Activated CD4-positive, alpha-beta T cell treated with anti-CD3 and anti-CD28 coated beads, Interleukin-2, amount 50 U/mL, for 48 hours (primary cell): ENCODE measurements around the gene ZNF689.

ENCODE experiments used
- DNase-seq, 2 experiments: peaks; one replicate each; pipeline ENCODE4 v3.0.0-alpha.2; 2020

The ZNF689 gene

DNA sequence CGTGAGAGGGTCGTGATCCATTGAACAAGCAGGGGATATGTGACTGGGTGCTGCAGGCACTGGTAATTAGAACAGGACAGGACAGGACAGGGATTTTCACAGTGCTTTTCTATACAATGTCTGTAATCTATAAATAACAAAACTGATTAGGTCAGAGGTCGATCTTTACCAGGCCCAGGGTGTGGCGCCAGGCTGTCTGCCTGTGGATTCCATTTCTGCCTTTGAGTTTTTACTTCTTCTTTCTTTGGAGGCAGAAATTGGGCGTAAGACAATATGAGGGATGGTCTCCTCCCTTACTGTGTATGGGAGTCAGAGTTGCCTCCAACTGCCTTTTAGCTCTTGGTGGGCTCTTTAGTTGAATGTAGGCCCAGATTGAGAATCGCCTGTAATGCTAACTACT is 50.5 kb downstream of the ZNF689 start:
- no peak for DNase-seq

DNA sequence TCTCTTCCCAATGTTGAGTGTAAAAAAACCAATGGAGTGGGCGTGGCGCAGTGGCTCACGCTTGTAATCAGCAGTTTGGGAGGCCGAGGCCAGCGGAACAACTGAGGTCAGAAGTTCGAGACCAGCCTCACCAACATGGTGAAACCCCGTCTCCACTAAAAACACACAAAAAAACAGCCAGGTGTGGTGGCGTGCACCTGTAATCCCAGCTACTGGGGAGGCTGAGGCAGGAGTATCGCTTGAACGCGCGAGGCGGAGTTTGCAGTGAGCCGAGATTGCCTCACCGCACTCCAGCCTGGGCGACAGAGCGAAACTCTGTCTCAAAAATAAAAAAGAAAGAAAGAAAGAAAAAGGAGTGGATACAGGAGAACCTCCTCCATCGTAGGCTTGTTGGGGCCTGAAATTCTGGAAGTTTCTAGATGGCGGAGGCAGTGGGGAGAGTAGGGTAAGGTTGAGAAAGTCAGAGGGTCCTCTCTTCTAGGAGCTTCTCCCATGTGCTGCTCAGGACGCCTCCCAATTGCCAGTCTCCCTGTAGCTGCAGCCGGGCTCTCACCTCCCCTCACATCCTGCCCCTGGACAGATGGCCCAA is 51.3 kb downstream of the ZNF689 start:
- no peak for DNase-seq

DNA sequence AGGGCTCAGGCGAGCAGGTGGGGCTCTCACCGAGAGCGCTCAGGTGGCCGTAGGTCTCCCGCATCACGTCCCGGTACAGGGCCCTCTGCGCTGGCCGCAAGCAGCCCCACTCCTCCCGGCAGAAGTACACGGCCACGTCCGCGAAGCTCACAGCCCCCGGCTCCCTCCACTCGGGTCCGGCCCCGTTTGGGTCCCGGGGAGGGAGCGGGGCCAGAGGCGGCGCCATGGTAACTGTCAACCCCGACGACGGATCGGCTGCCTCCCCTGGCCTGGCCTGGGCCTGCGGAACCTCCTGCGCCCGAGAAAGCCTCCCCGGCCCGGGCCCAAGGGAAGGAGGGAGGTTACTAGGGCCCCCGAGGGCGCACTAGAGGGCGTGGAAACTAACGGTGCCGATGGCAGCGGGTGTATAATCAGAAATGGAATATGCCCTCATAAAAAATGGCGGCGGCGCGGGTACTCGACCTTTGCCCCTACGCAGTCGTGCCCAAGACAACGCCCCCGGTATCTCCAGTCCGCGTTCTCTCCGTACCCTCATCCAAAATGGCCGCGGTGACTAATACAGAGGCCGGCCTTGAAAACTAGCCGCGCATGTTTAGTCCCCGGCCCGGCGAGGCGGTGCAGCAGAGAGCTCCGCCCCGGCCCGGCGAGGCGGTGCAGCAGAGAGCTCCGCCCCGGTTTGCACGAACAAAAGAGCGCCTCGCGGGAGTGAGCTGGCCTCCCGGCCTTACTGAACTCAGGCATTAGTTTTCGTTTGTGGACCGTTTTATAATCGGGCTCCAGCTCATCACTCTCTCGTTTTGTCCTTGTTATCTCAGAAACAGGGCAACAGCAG is 52.0 kb downstream of the ZNF689 start, which contains the start of gene ZNF764:
Gene ZNF764 (minus strand): TSS at position 418 of the 832 bp plus-strand sequence. CDS start 192 bp downstream, at position 226.
- peak; percentile 97 to 98 for DNase-seq

DNA sequence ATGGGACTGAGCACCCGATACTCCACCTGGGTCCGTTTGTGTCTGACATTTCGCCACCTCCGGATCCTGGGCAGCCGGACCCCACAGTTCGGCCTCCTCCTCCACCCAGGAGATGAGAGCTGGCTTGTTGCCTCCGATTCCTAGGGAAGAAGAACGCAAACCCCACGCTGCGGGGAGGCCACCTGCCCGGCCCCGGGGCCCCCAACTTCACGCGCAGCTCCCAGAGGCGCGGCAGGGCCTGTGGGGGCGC is 52.6 kb downstream of the ZNF689 start:
- DNase-seq: no peak

DNA sequence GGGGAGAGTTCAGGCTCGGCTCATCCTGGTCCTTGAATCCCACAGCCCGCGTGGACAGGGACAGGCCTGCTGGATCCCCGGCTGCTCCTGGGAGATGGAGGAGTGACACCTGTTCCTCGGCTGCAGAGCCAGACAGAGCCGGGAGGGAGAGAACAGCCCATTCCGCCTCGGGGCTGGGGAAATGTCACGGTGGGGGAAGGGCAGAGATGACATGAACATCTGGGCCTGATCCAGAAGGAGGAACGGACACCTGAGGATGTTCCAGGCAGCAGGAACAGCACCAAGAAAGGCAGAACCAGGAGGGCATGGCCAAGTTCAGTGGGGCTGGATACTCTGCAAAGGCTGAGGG is 54.1 kb downstream of the ZNF689 start:
- no peak for DNase-seq

DNA sequence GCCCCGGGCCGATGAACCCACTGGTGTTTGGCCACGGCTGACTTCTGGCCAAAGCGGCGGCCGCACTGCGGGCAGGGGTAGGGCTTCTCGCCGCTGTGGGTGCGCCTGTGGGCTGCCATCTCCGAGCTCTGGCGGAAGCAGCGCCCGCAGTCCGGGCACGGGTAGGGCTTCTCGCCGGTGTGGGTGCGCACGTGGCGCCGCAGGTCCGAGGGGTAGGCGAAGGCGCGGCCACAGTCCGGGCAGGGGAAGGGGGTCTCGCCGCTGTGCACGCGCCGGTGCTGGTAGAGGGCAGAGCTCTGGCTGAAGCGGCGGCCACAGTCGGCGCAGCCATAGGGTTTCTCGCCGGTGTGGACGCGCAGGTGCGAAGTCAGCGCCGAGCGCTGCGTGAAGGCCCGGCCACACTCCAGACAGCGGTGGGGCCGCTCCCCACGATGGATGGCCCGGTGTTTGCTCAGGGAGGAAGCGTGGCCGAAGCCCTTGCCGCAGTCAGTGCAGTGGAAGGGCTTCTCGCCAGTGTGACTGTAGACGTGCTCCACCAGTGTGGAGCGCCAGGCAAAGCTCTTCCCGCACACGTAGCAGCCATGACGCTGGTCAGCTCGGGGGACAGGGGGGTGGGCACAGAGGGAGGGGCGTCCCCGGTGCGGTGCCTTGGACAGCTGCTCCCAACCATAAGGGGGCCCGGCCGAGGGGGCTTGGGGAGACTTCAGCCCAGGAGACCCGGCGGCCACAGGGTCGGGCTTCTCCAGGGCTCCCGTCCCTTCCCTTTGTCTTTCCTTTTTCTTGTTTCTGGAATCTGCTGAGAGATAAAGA is 54.7 kb downstream of the ZNF689 start:
- no peak for DNase-seq

DNA sequence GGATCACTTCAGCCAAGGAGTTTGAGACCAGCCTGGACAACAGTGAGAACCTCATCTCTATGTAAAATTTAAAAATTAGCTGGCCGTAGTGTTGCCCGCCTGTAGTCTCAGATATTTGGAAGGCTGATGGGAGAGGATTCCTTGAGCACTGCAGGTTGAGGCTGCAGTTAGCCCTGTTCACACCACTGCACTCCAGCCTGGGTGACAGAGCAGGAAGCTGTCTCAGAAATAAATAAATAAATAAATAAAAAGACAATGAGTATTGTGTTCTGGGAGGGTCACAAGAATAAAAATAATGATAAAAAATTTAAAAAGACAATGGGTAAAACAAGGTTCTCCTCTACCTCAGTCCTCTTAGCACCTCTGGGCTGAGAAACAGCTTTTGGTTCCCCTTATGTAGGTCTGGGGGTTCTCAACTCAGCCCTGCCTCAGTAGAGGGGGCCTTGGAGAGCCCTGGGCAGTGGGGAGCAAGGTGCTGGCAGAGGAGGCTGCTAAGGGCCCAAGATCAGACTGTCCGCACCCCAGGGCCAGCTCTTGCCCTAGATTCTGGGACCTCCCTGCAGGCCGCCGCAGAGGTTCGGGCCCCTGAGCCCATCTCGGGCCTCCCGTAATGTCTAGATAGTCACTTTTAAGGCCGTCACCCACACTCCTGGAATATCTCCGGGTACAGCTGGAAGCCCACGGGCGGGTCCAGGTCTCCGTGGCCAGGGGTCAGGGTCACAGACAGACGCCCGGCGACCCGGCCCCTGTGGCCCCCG is 55.5 kb downstream of the ZNF689 start:
- no peak for DNase-seq

DNA sequence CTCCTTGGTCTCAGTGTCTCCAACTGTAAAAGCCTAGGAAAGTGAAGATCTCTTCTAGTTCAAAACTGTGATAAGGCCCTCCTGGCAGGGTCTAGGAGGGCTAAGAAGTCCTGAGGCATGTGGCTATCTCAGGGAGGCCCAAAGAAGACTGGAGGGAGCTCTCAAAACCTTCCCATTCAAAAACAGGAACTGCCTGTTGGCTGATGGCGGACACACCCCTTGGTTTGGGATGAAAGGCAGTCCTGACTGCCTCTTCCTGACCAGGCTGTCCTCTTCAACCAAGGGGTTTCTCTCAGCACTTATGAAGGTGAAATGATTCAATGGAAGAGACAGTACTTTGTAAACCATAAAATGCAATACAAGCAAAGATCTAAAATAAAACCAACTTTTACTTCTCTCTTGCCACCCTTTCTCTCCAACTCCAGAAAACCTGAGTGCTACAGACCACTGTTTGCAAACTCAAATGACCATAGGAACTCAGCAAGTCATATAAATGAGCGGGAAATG is 56.7 kb downstream of the ZNF689 start:
- DNase-seq: no peak

DNA sequence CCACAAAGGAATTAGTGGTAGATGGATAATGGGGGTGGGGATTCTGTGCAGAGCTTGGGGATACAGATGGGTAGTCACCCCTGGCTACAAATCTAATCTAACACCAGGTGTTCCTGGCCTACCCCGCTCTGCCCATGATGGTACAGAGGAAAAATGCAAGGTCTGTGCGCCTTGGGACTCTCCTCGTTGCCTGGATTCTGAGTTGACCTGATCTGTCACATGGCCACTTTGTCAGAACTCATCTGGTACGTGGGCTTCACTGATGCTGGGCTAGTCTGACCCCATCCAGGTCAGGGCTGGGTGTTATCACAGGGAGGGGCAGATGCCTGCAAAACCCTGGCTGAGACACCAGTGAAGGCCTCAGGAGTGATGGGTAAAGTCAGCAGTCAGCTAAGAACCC is 57.2 kb downstream of the ZNF689 start:
- DNase-seq: no peak
